Pulmonary artery endothelial cell (primary cell): Measurements from ENCODE around the gene NMRK2. TPM values are rescaled to one million over a fixed set of nuclear protein-coding genes. Genes with fewer than 3 reads are reported as not detected.
"Not testable (repeated sequence)": the region's sequence is repeated elsewhere in the genome, so short reads cannot be mapped to it uniquely, and the experiment has no call there.

ENCODE experiments used
- DNase-seq: peaks from one replicate; pipeline ENCODE4 v3.0.0-alpha.2; 2011; ENCODE audit warnings: low read depth, low spot score
- total RNA-seq: library from RNA; depleted of rRNA; stranded (reverse); fragments of >200 nt; gene quantifications from 2 replicates; pipeline ENCODE4 v1.2.3, GENCODE V29; 2014

The NMRK2 gene
- total RNA-seq, 1 donor from 2014 or later = not detected

DNA sequence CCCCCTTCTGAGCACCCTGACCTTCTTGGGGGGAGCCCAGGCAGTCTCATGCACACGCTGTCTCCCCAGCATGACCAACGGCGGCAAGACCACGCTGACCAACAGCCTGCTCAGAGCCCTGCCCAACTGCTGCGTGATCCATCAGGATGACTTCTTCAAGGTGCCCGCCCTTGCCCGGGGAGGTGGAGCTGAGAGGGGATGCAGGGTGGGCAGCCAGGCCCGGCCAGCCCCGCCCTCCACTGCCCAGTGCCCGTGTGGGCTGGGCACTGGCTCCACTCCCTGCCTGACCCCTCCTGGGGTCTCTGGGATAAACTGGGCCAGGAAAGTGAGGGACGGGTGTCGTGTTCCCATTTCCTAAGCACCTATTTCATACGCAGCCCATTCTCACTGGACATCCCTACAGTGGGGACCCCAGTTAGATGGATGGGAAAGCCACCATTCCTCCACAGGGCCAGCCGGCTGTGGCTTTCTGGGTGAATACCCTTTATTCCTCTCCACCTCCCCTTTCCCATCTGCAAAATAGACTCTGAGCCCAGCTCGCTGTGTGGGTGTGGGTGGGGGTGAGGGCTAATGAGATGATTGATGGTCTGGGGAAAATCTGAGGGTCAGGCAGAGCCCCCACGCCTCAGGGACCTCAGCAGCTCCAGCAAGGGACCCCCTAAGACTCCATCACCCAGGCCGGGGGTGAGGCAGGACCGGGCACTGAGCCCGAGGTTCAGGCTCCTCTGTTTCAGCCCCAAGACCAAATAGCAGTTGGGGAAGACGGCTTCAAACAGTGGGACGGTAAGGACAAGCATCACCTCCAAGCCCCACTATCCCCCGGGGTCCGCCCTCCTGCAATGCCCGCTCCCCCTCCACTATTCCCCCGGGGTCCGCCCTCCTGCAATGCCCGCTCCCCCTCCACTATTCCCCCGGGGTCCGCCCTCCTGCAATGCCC lies 3.9 kb downstream of the NMRK2 start:
- DNase-seq = no peak

DNA sequence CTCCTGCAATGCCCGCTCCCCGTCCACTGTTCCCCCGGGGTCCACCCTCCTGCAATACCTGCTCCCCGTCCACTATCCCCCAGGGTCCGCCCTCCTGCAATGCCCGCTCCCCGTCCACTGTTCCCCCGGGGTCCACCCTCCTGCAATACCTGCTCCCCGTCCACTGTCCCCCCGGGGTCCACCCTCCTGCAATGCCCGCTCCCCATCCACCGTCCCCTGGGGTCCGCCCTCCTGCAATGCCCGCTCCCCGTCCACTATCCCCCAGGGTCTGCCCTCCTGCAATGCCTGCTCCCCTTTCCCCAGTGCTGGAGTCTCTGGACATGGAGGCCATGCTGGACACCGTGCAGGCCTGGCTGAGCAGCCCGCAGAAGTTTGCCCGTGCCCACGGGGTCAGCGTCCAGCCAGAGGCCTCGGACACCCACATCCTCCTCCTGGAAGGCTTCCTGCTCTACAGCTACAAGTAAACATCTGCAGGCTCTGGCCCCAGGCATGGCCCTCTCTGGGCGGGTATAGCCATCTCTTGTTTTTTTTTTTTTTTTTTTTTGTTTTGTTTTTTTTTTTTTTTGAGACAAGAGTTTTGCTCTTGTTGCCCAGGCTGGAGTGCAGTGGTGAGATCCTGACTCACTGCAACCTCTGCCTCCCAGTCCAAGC lies 5.6 kb downstream of the NMRK2 start:
- DNase-seq = not testable (repeated sequence)

DNA sequence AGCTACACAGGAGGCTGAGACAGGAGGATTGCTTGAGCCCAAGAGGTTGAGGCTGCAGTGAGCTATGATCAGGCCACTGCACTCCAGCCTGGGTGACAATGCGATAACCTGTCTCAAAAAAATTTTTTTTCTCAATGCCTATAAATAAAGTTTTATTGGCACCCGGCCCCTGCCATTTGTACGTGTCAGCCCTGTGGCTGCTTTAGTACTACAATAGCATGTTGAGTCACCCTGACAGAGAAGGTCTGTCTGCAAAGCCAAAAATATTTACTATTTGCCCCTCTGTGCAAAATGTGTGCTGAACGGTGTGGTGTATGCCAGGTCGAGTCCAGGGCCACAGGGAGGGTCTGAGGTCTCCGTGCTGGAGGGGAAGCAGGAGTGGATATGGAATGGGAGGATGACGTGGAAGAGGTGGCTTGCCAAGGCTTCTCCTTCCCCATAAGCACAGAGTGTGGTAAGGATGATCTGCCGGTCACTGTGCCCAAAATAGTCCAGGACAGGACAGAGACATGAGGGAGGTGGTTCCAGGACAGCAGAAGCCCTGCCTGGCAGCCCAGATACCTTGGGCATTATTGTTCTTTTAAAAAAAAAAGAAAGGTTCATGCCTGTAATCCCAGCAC lies 10.0 kb downstream of the NMRK2 start:
- DNase-seq = no peak

DNA sequence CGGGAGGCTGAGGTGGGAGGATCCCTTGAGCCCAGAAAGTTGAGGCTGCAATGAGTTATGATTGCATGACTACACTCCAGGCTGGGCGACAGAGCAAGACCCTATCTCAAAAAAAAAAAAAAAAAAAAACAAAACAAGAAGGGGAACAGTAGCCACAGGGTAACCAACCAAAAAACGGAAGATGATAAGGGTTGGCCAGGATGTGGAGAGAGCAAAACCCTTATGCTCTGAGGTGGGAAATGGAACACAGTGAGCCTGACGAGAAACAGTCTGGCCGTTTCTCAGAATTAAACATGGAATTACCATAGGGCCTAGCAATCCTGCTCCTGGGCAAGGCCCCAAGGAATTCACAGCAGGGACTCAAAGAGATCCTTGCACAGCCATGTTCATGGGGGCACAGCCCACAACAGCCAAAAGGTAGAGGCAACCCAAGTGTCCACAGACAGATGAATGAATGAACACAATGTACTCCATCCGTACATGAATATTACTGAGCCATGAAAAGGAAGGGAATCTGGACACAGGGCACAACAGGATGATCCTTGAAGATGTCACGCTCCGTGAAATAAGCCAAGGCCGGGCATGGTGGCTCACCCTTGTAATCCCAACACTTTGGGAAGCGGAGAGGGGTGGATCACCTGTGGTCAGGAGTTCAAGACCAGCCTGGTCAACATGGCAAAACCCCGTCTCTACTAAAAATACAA lies 11.3 kb downstream of the NMRK2 start:
- DNase-seq = no peak

DNA sequence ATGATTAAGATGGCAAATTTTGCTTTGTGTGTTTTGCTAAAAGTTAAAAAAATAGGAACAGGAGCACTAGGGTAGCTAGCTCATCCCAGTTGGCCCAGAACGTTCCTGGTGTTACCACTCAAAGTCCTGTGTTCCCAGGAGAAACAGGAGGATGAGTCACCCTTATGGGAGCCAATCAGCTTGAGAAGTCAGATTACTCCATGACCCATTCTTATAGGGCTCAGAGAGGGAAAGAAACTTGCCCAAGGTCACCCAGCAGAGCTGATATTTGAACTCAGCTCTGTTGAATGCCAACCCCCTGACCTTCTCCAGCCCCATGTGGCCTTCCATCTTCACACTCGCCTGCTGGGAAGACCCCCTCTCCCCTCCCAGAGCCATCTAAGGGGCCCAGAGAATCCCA lies 13.0 kb downstream of the NMRK2 start:
- no peak for DNase-seq

DNA sequence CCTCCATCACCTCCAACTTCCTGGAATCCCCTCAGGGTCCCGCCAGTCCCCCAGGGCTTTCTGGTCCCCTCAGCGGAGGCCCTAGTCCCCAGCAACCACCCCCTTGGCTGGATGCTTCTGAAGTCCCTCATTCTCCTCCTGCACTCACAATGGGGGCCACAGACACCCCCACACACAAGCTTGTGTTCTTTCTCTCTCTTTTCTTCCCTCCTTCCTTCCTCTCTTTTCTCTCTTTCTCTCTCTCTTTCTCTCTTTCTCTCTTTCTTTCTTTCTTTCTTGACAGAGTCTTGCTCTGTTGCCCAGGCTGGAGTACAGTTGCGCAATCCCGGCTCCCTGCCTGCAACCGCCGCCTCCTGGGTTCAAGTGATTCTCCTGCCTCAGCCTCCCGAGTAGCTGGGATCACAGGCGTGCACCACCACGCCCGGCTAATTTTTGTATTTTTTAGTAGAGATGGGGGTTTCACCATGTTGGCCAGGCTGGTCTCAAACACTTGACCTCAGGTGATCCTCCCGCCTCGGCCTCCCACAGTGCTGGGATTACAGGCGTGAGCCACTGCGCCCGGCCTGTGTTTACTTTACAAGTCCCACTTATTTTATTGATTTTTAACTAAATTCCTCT lies 14.6 kb downstream of the NMRK2 start:
- DNase-seq = not testable (repeated sequence)

DNA sequence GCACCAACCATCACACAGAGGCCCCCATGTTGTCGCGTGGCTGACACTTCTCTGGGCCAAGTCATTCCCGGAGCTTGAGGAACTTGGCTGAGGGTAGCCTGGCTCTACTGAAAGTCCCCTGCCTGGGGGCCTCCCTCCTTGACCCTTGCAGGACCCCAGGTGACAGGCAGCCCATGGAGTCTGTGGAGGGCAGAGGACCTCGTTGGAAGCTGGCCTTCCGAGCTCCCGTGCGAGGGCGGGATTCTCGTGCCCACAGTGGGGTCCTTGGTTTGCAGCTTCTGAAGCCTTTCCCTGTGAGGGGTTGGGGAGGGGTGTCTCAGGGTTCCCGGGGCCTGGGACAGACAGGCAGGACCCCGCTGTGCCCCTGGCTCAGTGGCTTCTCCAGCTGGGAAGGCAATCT lies 16.4 kb downstream of the NMRK2 start:
- DNase-seq = no peak

DNA sequence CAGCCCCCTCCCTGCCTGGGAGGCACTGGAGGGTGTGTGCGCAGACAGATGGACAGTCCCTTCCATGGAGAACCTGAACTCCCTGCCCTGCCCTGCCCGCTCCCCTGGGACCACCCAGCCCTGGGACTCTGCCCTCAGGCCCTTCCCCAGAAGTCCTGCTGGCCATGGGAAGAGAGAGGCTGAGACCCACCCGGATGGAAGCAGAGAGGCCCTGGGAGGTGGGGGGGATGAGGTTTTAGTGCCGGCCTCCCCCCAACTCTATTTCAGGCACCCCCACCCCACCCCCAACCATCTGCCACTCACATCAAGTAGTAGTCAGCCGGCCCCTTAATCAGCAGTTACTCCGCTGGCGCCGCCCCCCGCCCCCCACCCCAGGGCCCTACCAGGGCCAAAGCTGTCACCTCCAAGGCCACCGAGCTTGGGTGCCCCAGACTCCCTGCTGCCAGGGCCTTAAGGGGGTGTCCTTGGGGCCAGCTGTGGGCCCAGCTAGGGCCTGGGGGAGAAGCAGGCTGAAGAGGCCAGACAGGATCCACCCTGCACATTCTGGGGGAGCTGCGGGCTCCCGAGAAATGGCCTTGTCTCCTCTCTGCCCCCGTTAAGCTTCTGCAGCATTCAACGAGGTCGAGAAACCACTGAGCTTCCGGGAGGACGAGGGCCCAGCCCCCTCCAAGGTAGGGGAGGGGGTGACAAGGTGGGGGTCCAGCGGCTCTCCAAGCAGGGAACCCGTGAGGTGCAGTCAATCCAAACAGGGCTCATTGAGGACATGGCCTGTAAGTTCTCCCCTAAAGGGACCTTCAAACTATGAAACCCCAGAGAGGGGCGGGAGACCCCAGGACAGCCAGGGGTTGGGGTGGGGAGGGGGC lies 17.4 kb downstream of the NMRK2 start:
- no peak for DNase-seq

DNA sequence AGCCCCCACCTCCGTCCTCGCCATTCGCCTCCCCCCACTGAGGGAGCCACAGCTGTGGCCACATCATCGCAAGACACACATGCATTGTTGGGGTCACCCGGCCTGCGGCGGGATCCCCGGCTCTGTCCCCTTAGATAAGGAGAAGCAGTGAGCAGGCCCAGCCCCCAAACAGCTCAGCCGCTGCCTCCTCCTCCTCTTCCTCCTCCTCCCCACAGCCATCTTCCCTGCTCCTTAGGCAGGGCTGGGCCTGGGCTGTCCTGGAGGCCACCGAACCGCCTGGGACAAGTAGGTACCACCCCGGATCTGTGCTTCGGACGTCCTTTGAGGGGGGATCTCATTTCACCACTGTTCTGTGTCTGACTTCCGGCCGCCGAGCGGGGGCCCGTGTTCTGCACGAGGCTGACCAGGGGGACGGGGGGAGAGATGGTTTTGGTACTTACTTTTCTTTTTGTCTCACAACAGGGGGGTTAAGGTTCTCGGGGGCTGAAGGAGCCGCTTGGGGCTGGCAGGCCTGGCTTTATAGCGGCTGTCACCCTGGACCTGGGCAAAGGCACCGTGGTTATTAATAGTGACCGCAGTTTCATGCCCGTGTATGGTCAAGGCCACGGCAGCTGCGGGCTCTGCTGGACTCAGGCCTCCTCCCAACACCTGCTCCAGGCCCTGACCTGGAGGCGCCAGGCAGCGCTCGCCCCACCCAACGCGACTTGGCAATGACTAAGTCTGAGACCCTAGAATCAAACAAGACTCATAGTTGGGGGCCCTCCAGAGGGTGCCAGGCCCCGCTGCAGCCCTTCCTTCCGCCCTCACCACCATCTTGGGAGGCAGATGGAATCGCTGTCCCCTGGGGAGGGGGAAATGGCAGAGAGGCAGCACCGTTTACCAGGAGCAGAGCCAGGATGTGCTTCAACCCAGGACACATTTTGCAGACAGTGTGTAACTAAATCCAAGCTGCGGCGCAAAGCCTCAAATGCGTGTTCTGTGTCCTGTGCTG lies 18.3 kb downstream of the NMRK2 start:
- DNase-seq = no peak

DNA sequence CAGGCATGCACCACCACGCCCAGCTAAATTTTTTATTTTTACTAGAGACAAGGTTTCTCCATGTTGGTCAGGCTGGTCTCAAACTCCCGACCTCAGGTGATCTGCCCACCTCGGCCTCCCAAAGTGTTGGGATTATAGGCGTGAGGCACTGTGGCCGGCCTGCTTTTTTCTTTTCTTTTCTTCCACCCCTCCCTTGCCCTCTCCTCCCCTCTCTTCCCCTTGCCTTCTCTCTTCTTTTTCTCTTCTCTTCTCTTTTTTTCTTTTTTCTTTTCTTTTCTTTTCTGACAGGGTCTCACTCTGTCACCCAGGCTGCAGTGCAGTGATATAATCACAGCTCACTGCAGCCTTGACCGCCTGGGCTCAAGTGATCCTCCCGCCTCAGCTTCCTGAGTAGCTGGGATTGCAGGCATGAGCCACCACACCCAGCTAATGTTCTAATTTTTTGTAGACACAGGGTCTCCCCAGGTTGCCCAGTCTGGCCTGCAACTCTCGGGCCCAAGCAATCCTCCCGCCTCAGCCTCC lies 19.9 kb downstream of the NMRK2 start:
- not testable (repeated sequence) for DNase-seq

DNA sequence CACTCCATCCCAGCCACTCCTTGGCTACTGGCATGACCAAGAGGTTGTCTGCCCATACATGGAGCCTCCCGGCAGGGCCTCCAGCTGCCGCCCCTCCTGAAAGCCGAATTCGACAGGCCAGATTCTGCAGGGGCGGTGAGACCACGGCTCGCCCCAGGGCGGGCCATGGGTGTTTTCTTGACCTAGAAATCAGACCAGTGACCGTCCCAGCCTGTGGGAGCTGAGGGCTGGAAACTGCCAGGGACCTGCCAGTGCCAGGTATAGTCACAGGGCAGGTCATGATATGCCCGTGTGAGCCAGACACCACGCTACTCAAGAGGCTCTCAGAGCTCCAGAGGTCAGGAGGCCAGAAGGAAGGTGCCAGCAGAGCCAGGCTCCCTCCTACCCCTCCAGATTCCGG lies 21.2 kb downstream of the NMRK2 start:
- no peak for DNase-seq

DNA sequence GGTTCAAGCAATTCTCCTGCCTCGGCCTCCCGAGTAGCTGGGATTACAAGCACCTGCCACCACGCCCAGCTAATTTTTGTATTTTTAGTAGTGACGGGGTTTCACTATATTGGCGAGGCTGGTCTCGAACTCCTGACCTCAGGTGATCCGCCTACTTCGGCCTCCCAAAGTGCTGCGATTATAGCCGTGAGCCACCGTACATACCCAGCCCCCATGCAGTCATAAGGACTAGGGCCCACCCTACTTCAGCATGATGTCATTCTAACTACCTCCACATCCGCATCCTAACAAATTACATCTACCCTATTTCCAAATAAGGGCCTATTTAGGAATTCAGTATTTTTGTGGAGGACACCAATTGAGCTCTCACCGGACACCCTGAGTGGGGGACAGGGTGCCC lies 22.4 kb downstream of the NMRK2 start:
- DNase-seq = not testable (repeated sequence)

DNA sequence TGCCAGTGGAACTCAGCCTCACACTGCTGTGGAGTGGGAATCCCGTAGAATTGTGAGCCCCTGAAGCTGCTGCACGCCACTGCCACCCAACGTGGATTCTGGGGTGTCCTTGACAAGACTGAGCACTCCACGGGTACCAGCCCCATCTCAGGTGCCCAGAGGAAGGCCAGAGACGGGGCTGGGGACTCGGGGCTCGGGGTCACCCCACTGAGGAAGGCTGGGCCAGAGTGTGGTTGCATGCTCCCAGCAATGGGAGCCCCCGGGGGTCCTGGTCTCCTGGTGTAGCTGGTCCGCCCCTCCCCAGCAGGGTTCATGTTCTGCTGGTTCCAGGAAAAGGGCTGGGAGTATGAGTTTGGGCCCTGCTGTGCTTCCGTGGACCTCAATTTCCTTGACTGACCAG lies 22.8 kb downstream of the NMRK2 start:
- DNase-seq = no peak

DNA sequence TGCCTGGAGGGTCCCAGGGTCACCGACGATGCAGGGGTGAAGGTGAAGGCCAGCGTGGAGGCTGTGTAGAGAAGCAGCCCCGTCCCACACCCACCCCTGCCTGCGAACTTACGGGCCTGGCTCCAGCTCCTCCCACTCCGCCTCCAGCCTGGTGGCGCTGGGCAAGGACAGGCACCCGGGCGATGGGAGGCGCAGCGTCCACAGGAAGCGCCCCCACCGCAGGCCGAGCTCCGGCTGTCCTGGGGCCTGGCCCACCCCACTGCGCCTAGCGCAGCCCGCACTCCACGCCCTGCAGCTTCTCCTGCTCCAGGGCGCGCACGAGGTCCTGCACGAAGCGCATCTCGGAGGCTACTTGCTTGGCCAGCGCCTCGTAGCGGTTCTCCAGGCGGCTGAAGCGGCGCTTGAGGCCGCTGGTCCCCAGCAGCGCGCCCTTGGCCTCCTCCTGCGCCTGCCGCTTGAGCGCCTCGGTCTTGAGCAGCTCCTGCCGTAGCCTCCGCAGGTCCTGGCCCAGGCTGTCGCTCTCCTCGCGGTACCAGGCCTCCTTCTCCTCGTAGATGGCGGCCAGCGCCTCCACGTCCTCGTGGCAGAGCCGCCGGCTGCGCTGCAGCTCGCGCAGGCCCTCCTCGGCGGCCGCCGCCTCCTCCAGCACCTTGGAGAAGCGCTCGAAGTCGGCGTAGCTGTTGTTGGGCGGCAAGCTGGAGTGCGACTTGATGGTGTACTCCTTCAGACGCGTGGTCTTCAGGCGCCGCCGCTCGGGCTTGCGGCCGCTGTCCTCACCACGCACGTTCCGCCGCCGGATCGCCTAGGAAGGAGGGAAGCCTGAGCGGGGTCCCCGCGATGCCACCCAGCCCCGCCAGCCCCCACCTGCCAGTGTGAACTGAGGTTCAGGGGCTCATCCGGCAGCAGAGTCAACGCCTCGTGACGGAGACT lies 26.2 kb downstream of the NMRK2 start:
- DNase-seq = no peak

DNA sequence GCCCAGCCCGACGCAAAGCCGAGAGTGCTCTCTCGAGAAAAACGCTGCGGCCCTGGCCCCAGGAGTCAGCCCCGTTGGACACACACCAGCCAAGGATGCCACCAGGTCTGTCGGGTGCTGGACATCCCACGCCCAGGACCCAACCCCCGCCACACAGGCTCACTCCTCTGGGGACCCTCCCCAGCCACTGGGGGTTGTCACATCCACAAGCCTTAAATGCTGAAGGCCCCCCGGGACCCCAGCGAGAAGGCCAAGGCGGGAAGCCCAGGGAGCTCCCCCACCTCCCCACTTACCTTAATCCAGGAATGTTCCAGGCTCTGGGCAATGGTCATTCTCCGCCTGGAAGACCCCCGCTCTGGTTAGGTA lies 26.9 kb downstream of the NMRK2 start:
- DNase-seq = no peak

DNA sequence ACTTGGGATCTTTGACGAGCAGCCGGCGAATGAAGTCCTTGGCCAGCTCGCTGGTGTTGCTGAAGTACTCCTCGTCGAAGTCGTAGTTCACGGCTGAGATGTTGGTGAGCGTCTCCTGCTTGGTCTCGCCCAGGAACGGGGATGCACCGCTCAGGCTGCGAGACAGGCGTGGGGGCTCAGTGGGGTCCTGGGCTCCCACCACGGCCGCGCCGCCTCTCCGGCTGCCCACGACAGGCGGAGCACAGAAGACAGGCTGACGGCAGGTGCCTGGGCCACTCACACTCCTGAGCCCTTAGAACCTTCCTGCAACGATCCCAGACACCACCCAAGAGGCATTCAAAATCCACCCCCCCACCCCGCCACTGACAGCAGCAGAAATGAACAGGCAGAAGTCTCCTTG lies 28.1 kb downstream of the NMRK2 start:
- DNase-seq = no peak

DNA sequence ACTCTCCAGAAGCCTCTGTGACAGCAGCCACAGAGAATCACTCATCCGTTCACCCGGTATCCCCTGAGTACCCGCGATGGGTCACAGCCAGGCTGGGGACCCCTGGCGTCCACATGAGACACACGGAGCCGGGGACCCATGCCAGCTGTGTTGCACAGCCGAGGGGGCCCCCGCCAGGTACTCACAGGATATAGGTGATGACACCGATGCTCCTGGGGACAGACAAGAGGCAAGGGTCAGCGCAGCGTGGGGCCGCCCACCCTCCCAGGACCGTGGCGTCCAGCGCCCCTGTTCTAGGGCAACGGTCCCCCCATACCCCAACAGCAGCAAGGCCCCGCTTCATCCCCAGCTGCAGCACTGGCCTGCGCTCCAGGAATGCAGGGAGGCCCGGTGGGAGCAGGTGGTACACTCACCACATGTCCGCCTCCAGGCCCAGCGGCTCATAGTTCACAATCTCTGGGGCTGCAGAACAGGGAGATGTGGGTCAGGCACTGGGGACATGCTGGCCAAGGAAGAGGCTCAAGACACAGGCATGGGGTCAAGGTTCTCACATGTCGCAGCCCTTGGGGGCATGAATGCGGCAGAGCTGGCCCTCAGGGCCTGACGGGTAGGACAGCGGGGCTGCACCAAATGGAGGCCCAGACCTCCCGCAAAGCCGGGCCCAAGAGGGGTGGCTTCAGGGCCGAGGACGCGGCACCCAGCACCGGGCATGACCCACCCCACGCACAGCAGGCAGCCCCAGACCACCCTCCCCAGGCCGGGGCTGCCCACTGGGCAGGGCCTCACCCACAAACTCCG lies 30.8 kb downstream of the NMRK2 start:
- no peak for DNase-seq
